Measurements from ENCODE around the gene CHRNE.
"Not testable (repeated sequence)": the region's sequence is repeated elsewhere in the genome, so short reads cannot be mapped to it uniquely, and the experiment has no call there.

The CHRNE gene

GRCh38 chr17:4870855-4871254 lies 32.0 kb downstream of the CHRNE start:
- no peak overlapping the region for H3K4me2 ChIP-seq (ENCODE audit: low read length)
- no peaks in the 10 kb centered on the region for H3K36me3 ChIP-seq (ENCODE audit: insufficient read depth, low read length)
- no peaks in the 10 kb centered on the region for H3K4me1 ChIP-seq (ENCODE audit: control insufficient read depth, insufficient read depth, low read length)
- H3K9ac ChIP-seq (ENCODE audit: low read depth, low read length), result no peak overlapping the region
- H3K4me3 ChIP-seq (ENCODE audit: low read length), result no peak overlapping the region
- no peaks in the 10 kb centered on the region for H3K27me3 ChIP-seq (ENCODE audit: control insufficient read depth, insufficient read depth, low read length)
- no peaks in the 10 kb centered on the region for H3K9me3 ChIP-seq (replicated peaks; ENCODE audit: low read length)

GRCh38 chr17:4869058-4869998 lies 33.6 kb downstream of the CHRNE start:
- not testable (repeated sequence) for H3K4me1 ChIP-seq (ENCODE audit: control insufficient read depth, insufficient read depth, low read length); H3K9ac ChIP-seq (ENCODE audit: low read depth, low read length); H3K9me3 ChIP-seq (replicated peaks; ENCODE audit: low read length); H3K4me3 ChIP-seq (ENCODE audit: low read length); H3K27me3 ChIP-seq (ENCODE audit: control insufficient read depth, insufficient read depth, low read length); H3K4me2 ChIP-seq (ENCODE audit: low read length); H3K36me3 ChIP-seq (ENCODE audit: insufficient read depth, low read length)

- not testable (repeated sequence) for H3K36me3 ChIP-seq (ENCODE audit: insufficient read depth, low read length); H3K9ac ChIP-seq (ENCODE audit: low read depth, low read length); H3K4me2 ChIP-seq (ENCODE audit: low read length); H3K27me3 ChIP-seq (ENCODE audit: control insufficient read depth, insufficient read depth, low read length); H3K4me3 ChIP-seq (ENCODE audit: low read length); H3K4me1 ChIP-seq (ENCODE audit: control insufficient read depth, insufficient read depth, low read length); H3K9me3 ChIP-seq (replicated peaks; ENCODE audit: low read length)
These were observed 35.4 kb downstream of the CHRNE start for GRCh38 chr17:4867535-4867934.

DNA sequence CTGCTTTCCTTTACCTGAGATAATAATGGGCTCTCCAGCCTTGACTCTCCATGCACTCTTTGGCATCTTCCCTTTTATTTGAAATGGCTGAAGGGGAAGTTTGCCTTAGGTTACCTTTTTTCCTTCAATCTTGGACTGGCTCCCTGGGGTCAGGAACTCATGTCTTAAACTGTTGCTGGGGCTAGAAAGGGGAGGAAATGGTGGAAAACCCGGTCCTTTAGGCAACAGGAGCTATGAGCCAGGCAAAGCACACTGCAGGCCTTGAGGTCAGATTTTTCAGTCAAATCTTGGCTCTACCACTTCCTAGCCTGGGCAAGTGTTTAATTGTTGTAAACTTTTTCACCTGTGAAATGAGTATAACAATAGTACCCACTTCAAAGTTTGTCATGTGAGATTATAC lies 39.6 kb downstream of the CHRNE start:
- H3K36me3 ChIP-seq (ENCODE audit: insufficient read depth, low read length), result peaks cover 11% of the 10 kb centered on the region
- H3K4me2 ChIP-seq (ENCODE audit: low read length), result no peak overlapping the region
- no peak overlapping the region for H3K9ac ChIP-seq (ENCODE audit: low read depth, low read length)
- no peak overlapping the region for H3K4me3 ChIP-seq (ENCODE audit: low read length)
- H3K4me1 ChIP-seq (ENCODE audit: control insufficient read depth, insufficient read depth, low read length), result peaks cover 8% of the 10 kb centered on the region
- H3K27me3 ChIP-seq (ENCODE audit: control insufficient read depth, insufficient read depth, low read length), result no peaks in the 10 kb centered on the region
- no peaks in the 10 kb centered on the region for H3K9me3 ChIP-seq (replicated peaks; ENCODE audit: low read length)

DNA sequence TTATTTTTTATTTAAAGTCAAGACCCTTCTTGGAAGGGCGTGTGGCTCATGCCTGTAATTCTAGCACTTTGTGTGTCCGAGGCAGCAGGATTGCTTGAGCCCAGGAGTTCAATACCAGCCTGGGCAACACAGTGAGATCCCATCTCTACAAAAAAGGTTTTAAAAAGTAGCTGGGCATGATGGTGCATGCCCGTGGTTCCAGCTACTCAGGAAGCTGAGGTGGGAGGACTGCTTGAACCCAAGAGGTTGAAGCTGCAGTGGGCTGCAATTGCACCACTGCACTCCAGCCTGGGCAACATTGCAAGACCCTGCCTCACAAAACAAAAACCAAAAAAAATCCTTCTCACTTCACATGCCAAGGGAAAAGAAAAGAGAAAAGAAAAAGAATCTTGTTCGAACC lies 40.2 kb downstream of the CHRNE start:
- H3K4me1 ChIP-seq (ENCODE audit: control insufficient read depth, insufficient read depth, low read length), result peaks cover 14% of the 10 kb centered on the region
- no peak overlapping the region for H3K4me3 ChIP-seq (ENCODE audit: low read length)
- peaks cover 11% of the 10 kb centered on the region for H3K36me3 ChIP-seq (ENCODE audit: insufficient read depth, low read length)
- H3K9me3 ChIP-seq (replicated peaks; ENCODE audit: low read length), result no peaks in the 10 kb centered on the region
- H3K27me3 ChIP-seq (ENCODE audit: control insufficient read depth, insufficient read depth, low read length), result no peaks in the 10 kb centered on the region
- no peak overlapping the region for H3K4me2 ChIP-seq (ENCODE audit: low read length)
- no peak overlapping the region for H3K9ac ChIP-seq (ENCODE audit: low read depth, low read length)

DNA sequence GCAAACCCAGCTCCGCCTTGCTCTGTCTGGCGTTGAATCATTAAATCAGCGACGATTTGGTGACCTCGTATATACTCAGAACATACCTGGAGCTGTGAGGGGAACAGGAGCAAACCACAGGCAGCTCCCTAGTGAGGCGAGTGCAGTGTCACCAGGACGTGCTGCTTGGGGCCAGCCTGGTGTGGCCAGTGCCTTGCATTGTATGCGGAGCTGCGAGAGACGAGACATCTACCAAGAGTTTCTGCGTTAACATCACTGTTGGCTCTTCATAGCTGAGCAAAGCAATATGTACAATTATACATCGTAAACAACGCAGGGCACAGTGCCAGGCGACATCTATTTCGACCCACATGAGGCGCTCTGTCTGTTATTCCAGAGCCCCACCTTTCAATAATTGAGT lies 41.8 kb downstream of the CHRNE start:
- no peaks in the 10 kb centered on the region for H3K27me3 ChIP-seq (ENCODE audit: control insufficient read depth, insufficient read depth, low read length)
- no peak overlapping the region for H3K4me3 ChIP-seq (ENCODE audit: low read length)
- peaks cover 15% of the 10 kb centered on the region for H3K4me1 ChIP-seq (ENCODE audit: control insufficient read depth, insufficient read depth, low read length)
- H3K9ac ChIP-seq (ENCODE audit: low read depth, low read length), result no peak overlapping the region
- H3K9me3 ChIP-seq (replicated peaks; ENCODE audit: low read length), result no peaks in the 10 kb centered on the region
- H3K36me3 ChIP-seq (ENCODE audit: insufficient read depth, low read length), result peaks cover 11% of the 10 kb centered on the region
- no peak overlapping the region for H3K4me2 ChIP-seq (ENCODE audit: low read length)

- Histone ChIP-seq H3K9me3 (replicated peaks; ENCODE audit: low read length) (no peaks in the 10 kb centered on the region), H3K36me3 (ENCODE audit: insufficient read depth, low read length) (peaks cover 11% of the 10 kb centered on the region), H3K4me3 (ENCODE audit: low read length) (no peak overlapping the region), H3K27me3 (ENCODE audit: control insufficient read depth, insufficient read depth, low read length) (no peaks in the 10 kb centered on the region), H3K4me1 (ENCODE audit: control insufficient read depth, insufficient read depth, low read length) (peaks cover 15% of the 10 kb centered on the region), H3K4me2 (ENCODE audit: low read length) (no peak overlapping the region), H3K9ac (ENCODE audit: low read depth, low read length) (no peak overlapping the region)
These were observed 42.2 kb downstream of the CHRNE start for GRCh38 chr17:4860651-4861050.

- H3K4me2 ChIP-seq (ENCODE audit: low read length), result no peak overlapping the region
- peaks cover 11% of the 10 kb centered on the region for H3K36me3 ChIP-seq (ENCODE audit: insufficient read depth, low read length)
- no peaks in the 10 kb centered on the region for H3K9me3 ChIP-seq (replicated peaks; ENCODE audit: low read length)
- peaks cover 15% of the 10 kb centered on the region for H3K4me1 ChIP-seq (ENCODE audit: control insufficient read depth, insufficient read depth, low read length)
- H3K4me3 ChIP-seq (ENCODE audit: low read length), result no peak overlapping the region
- no peaks in the 10 kb centered on the region for H3K27me3 ChIP-seq (ENCODE audit: control insufficient read depth, insufficient read depth, low read length)
- no peak overlapping the region for H3K9ac ChIP-seq (ENCODE audit: low read depth, low read length)
These were observed 42.9 kb downstream of the CHRNE start for GRCh38 chr17:4859816-4860625.

GRCh38 chr17:4858882-4859260 lies 44.0 kb downstream of the CHRNE start:
- H3K4me2 ChIP-seq (ENCODE audit: low read length), result no peak overlapping the region
- no peak overlapping the region for H3K4me3 ChIP-seq (ENCODE audit: low read length)
- H3K9me3 ChIP-seq (replicated peaks; ENCODE audit: low read length), result no peaks in the 10 kb centered on the region
- H3K9ac ChIP-seq (ENCODE audit: low read depth, low read length), result no peak overlapping the region
- peaks cover 16% of the 10 kb centered on the region for H3K36me3 ChIP-seq (ENCODE audit: insufficient read depth, low read length)
- H3K4me1 ChIP-seq (ENCODE audit: control insufficient read depth, insufficient read depth, low read length), result peaks cover 15% of the 10 kb centered on the region
- H3K27me3 ChIP-seq (ENCODE audit: control insufficient read depth, insufficient read depth, low read length), result no peaks in the 10 kb centered on the region

GRCh38 chr17:4858068-4858881 lies 44.6 kb downstream of the CHRNE start:
- no peaks in the 10 kb centered on the region for H3K9me3 ChIP-seq (replicated peaks; ENCODE audit: low read length)
- H3K4me2 ChIP-seq (ENCODE audit: low read length), result no peak overlapping the region
- H3K9ac ChIP-seq (ENCODE audit: low read depth, low read length), result no peak overlapping the region
- H3K4me3 ChIP-seq (ENCODE audit: low read length), result no peak overlapping the region
- H3K27me3 ChIP-seq (ENCODE audit: control insufficient read depth, insufficient read depth, low read length), result no peaks in the 10 kb centered on the region
- peaks cover 16% of the 10 kb centered on the region for H3K36me3 ChIP-seq (ENCODE audit: insufficient read depth, low read length)
- H3K4me1 ChIP-seq (ENCODE audit: control insufficient read depth, insufficient read depth, low read length), result peaks cover 15% of the 10 kb centered on the region

GRCh38 chr17:4857347-4857746 lies 45.6 kb downstream of the CHRNE start:
- H3K4me2 ChIP-seq (ENCODE audit: low read length); H3K4me3 ChIP-seq (ENCODE audit: low read length); H3K27me3 ChIP-seq (ENCODE audit: control insufficient read depth, insufficient read depth, low read length); H3K9ac ChIP-seq (ENCODE audit: low read depth, low read length); H3K9me3 ChIP-seq (replicated peaks; ENCODE audit: low read length): not testable (repeated sequence)
- Histone ChIP-seq H3K4me1 (ENCODE audit: control insufficient read depth, insufficient read depth, low read length) (peaks cover 16% of the 10 kb centered on the region), H3K36me3 (ENCODE audit: insufficient read depth, low read length) (peaks cover 16% of the 10 kb centered on the region)
